GM19397 (cell line): Measurements from ENCODE around the gene NHERF2.

Source experiments
- ATAC-seq: cut with Tn5 transposase; IDR thresholded peaks from one replicate; pipeline ENCODE4 v1.9.1; 2021; ENCODE audit warnings: mild to moderate bottlenecking, moderate library complexity; ENCODE audit not compliant: unreplicated experiment

Gene NHERF2

GRCh38 chr16:2026461-2027023 is at the start of gene NHERF2:
Gene NHERF2, plus strand, starts transcription at chr16:2026902. Its CDS starts 104 bp downstream, at chr16:2027006.
- ATAC-seq = no peak

GRCh38 chr16:1976951-1977874 is 49.5 kb upstream of the NHERF2 start:
- no peak for ATAC-seq

GRCh38 chr16:1977875-1978268 is 48.8 kb upstream of the NHERF2 start:
- no peak for ATAC-seq

GRCh38 chr16:1978476-1979120 is 48.1 kb upstream of the NHERF2 start:
- no peak for ATAC-seq

- no peak for ATAC-seq
Measured at GRCh38 chr16:1979271-1980029, 47.3 kb upstream of the NHERF2 start.

GRCh38 chr16:1980030-1980769 is 46.5 kb upstream of the NHERF2 start:
- no peak for ATAC-seq

- no peak for ATAC-seq
Measured at GRCh38 chr16:1980770-1981087, 46.0 kb upstream of the NHERF2 start.

- ATAC-seq = no peak
Measured at GRCh38 chr16:1981398-1981836, 45.3 kb upstream of the NHERF2 start, which contains the start of gene NOXO1. Gene NOXO1, minus strand, starts transcription at chr16:1981469. Its CDS starts 290 bp downstream, at chr16:1981179.

GRCh38 chr16:1982013-1982433 is 44.7 kb upstream of the NHERF2 start:
- ATAC-seq = no peak

- no peak for ATAC-seq
Measured at GRCh38 chr16:1982991-1983543, 43.6 kb upstream of the NHERF2 start.

- ATAC-seq = peak; percentile 79
Measured at GRCh38 chr16:1983544-1984346, 43.0 kb upstream of the NHERF2 start, which contains the start of gene GFER. Gene GFER, plus strand, starts transcription at chr16:1984193. Its CDS starts 26 bp downstream, at chr16:1984219.

- ATAC-seq = no peak
Measured at GRCh38 chr16:1984347-1985225, 42.1 kb upstream of the NHERF2 start.

- ATAC-seq = no peak
Measured at GRCh38 chr16:1985466-1986150, 41.1 kb upstream of the NHERF2 start.

GRCh38 chr16:1987198-1987597 is 39.5 kb upstream of the NHERF2 start:
- ATAC-seq = no peak

- ATAC-seq = no peak
Measured at GRCh38 chr16:1989209-1990100, 37.2 kb upstream of the NHERF2 start, which contains the start of gene SYNGR3. Gene SYNGR3, plus strand, starts transcription at chr16:1989970. Its CDS starts 133 bp downstream, at chr16:1990103.

GRCh38 chr16:1990101-1990350 is 36.7 kb upstream of the NHERF2 start:
- ATAC-seq = no peak
